ENCODE data around the gene RAD51B. TPM values are rescaled to one million over a fixed set of nuclear protein-coding genes. Genes with fewer than 3 reads are reported as not detected.

RAD51B gene
- total and polyA plus RNA-seq, 4 donors = 2.5 to 95.0 (median 9.6) TPM

DNA sequence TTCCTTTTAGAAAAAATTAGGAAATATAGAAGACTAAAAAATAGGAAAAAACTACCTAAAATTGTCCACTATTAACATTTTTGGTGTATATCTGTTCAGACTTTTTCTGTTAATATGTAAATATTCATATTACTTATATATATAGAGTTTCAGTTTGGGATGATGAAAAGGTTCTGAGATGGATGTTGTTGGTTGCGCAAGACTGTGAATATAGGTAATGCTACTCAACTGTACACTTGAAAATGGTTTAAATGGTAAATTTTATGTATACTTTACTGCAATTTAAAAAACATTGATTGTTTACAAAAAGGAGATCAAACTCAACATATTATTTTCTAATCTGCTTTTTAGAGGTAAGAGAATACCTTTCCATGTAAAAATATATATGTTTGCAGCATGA is 200.9 kb downstream of the RAD51B start:
- no peak for ATAC-seq (ENCODE audit: insufficient read depth, low FRiP score)
- TF ChIP-seq, protein P1, sequence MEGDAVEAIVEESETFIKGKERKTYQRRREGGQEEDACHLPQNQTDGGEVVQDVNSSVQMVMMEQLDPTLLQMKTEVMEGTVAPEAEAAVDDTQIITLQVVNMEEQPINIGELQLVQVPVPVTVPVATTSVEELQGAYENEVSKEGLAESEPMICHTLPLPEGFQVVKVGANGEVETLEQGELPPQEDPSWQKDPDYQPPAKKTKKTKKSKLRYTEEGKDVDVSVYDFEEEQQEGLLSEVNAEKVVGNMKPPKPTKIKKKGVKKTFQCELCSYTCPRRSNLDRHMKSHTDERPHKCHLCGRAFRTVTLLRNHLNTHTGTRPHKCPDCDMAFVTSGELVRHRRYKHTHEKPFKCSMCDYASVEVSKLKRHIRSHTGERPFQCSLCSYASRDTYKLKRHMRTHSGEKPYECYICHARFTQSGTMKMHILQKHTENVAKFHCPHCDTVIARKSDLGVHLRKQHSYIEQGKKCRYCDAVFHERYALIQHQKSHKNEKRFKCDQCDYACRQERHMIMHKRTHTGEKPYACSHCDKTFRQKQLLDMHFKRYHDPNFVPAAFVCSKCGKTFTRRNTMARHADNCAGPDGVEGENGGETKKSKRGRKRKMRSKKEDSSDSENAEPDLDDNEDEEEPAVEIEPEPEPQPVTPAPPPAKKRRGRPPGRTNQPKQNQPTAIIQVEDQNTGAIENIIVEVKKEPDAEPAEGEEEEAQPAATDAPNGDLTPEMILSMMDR (IDR thresholded peaks at IDR 0.05; ENCODE audit: control extremely low read depth, extremely low read depth) = no peak

DNA sequence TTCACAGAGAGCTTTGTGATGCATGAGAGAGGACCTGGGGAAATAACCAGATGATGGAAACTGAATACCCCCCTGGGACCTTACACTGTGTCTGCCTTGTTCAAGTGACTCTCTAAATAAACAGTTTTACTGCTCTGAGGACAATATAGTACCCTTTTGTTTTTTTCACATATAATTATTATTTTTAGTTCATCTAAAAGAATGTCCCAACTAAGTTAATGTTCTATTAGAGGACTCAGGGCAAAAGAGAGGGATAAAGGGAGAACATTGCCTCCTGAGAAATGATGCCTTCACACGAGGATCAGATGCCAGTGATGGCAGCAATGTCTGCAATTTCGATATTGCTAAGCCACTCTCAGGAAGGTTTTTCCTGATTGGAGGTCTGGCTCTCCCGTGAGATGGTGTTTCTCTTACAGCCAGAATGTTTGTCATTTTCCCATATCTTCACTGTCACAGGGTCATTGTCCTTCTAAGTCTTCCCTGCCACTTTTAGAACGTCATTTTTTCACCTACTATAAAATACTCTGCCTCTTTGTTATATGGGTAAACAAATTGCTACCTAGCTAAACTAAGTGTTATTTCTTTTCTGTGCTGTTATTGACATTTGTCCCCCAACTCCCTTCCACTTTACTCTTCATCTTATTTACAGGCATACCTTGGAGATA is 201.6 kb downstream of the RAD51B start:
- no peak overlapping the region for H3K9ac ChIP-seq (ENCODE audit: insufficient read depth in 1 of 2, low read length in 2 of 2)
- H3K27me3 ChIP-seq (ENCODE audit: control insufficient read depth in 3 of 3, insufficient read depth in 3 of 3, low read length in 2 of 3) = no peaks in the 10 kb centered on the region
- peaks cover 0 to 26% (median 0%) of the 10 kb centered on the region in 5 donors for H3K4me1 ChIP-seq (ENCODE audit: control insufficient read depth in 5 of 5, insufficient read depth in 5 of 5, low read length in 5 of 5)
- H3K9me3 ChIP-seq (ENCODE audit: control insufficient read depth in 4 of 4, insufficient read depth in 3 of 4, low read length in 3 of 4) = peaks cover 0 to 2% (median 1%) of the 10 kb centered on the region in 4 donors
- TF ChIP-seq, protein P1 (IDR thresholded peaks at IDR 0.05; ENCODE audit: control extremely low read depth, extremely low read depth) = no peak
- H3K27ac ChIP-seq (ENCODE audit: low read depth in 1 of 2, low read length in 1 of 2) = no peak overlapping the region
- H3K4me3 ChIP-seq = no peak overlapping the region
- ATAC-seq (ENCODE audit: insufficient read depth, low FRiP score) (no peak), DNase-seq (no peak)
- no peaks in the 10 kb centered on the region for H3K36me3 ChIP-seq (ENCODE audit: control insufficient read depth in 4 of 4, insufficient read depth in 4 of 4, low read length in 4 of 4)
- WGBS, 2 donors = 62 to 76% methylated on average over 4 of the region's 4 CpGs

More for the DNA sequence above, 200.9 kb downstream of the RAD51B start:
- Histone ChIP-seq H3K9me3 (ENCODE audit: control insufficient read depth in 4 of 4, insufficient read depth in 3 of 4, low read length in 3 of 4) (peaks cover 0 to 2% (median 1%) of the 10 kb centered on the region in 4 donors), H3K27me3 (ENCODE audit: control insufficient read depth in 3 of 3, insufficient read depth in 3 of 3, low read length in 2 of 3) (no peaks in the 10 kb centered on the region), H3K36me3 (ENCODE audit: control insufficient read depth in 4 of 4, insufficient read depth in 4 of 4, low read length in 4 of 4) (no peaks in the 10 kb centered on the region), H3K4me3 (no peak overlapping the region), H3K27ac (ENCODE audit: low read depth in 1 of 2, low read length in 1 of 2) (no peak overlapping the region), H3K4me1 (ENCODE audit: control insufficient read depth in 5 of 5, insufficient read depth in 5 of 5, low read length in 5 of 5) (peaks cover 0 to 33% (median 0%) of the 10 kb centered on the region in 5 donors), H3K9ac (ENCODE audit: insufficient read depth in 1 of 2, low read length in 2 of 2) (no peak overlapping the region)
- DNase-seq = no peak
- WGBS, 2 donors = 98% methylated on average over 1 of the region's 1 CpG

DNA sequence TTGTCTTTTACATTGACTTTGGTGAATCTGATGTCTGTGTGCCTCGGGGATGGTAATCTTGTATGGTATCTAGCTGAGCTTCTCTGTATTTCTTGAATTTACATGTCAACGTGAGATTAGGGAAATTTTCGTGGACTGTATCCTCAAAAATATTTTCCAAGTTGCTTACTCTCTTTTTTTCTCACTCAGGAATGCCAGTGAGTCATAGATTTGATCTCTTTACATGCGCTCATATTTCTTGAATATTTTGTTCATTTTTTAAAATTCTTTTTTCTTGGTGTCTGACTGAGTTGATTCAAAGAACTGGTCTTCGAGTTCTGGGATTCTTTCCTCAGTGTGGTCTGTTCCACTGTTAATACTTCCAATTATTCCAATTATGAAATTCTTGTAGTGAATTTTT is 207.7 kb downstream of the RAD51B start:
- Histone ChIP-seq H3K9me3 (ENCODE audit: control insufficient read depth in 4 of 4, insufficient read depth in 3 of 4, low read length in 3 of 4) (peaks cover 0 to 12% (median 7%) of the 10 kb centered on the region in 4 donors), H3K4me3 (no peak overlapping the region), H3K36me3 (ENCODE audit: control insufficient read depth in 4 of 4, insufficient read depth in 4 of 4, low read length in 4 of 4) (no peaks in the 10 kb centered on the region), H3K27ac (ENCODE audit: low read depth in 1 of 2, low read length in 1 of 2) (no peak overlapping the region), H3K4me1 (ENCODE audit: control insufficient read depth in 5 of 5, insufficient read depth in 5 of 5, low read length in 5 of 5) (peaks cover 0 to 6% (median 0%) of the 10 kb centered on the region in 5 donors), H3K27me3 (ENCODE audit: control insufficient read depth in 3 of 3, insufficient read depth in 3 of 3, low read length in 2 of 3) (no peaks in the 10 kb centered on the region), H3K9ac (ENCODE audit: insufficient read depth in 1 of 2, low read length in 2 of 2) (no peak overlapping the region)
- WGBS, 2 donors = 94 to 96% methylated on average over 5 of the region's 5 CpGs
- TF ChIP-seq, protein P1 (IDR thresholded peaks at IDR 0.05; ENCODE audit: control extremely low read depth, extremely low read depth) = no peak
- ATAC-seq (ENCODE audit: insufficient read depth, low FRiP score) (no peak), DNase-seq (no peak)
